Peyer's patch (tissue), 4 donors: Measurements from ENCODE around the gene PJA2. TPM values are rescaled to one million over a fixed set of nuclear protein-coding genes. Genes with fewer than 3 reads are reported as not detected.

Source experiments
- DNase-seq, 3 donors: peaks; one replicate each; pipeline ENCODE4 v3.0.0-alpha.2; 2017 to 2019
- H3K27ac ChIP-seq, 4 donors: fragments of 200-600 bp; sonication (generic); one replicate each; pipeline ENCODE4 v1.5.1; 2016 to 2019
- H3K27me3 ChIP-seq, 2 donors: fragments of 200-600 bp; sonication (generic); one replicate each; pipeline ENCODE4 v1.5.1; 2019
- H3K36me3 ChIP-seq, 3 donors: fragments of 200-600 bp; sonication (generic); one replicate each; pipeline ENCODE4 v1.5.1; 2016 to 2019
- H3K4me1 ChIP-seq, 4 donors: fragments of 200-600 bp; sonication (generic); one replicate each; pipeline ENCODE4 v1.5.1; 2016 to 2019
- H3K4me3 ChIP-seq, 4 donors: fragments of 200-600 bp; sonication (generic); 1 replicate in 3 of 4; 2 replicates in 1 of 4; pipeline ENCODE4 v1.5.1; 2016 to 2019; ENCODE audit warnings: mild to moderate bottlenecking in 1 of 4
- H3K9me3 ChIP-seq, 4 donors: fragments of 200-600 bp; sonication (generic); one replicate each; pipeline ENCODE4 v1.5.1; 2016 to 2019; ENCODE audit warnings: mild to moderate bottlenecking in 1 of 4
- CTCF ChIP-seq, 6 experiments: fragments of 450-650 bp in 4 of 6; fragments of 200-600 bp in 2 of 6; sonication (generic) in 1 of 6; IDR thresholded peaks; one replicate each; pipeline ENCODE4 v1.5.1; 2017 to 2019; ENCODE audit warnings: antibody characterized with exemption in 6 of 6, mild to moderate bottlenecking in 3 of 6, moderate library complexity in 1 of 6
- POLR2A ChIP-seq, 2 donors: fragments of 450-650 bp; IDR thresholded peaks; one replicate each; pipeline ENCODE4 v1.5.1; 2017; ENCODE audit warnings: antibody characterized with exemption in 2 of 2, mild to moderate bottlenecking in 2 of 2, moderate library complexity in 2 of 2
- total RNA-seq, 4 donors: library from RNA; depleted of rRNA; stranded (reverse); fragments of >200 nt; gene quantifications; one replicate each; pipeline ENCODE4 v1.1.0, GENCODE V29; 2016

The PJA2 gene
- total RNA-seq, 4 donors from 2014 or later = 40.6 to 68.5 (median 51.6) TPM

- Histone ChIP-seq H3K4me1 (peaks cover 0 to 10% (median 0%) of the 10 kb centered on the region in 4 donors), H3K9me3 (no peaks in the 10 kb centered on the region), H3K36me3 (no peaks in the 10 kb centered on the region), H3K4me3 (no peak overlapping the region), H3K27me3 (no peaks in the 10 kb centered on the region), H3K27ac (no peak overlapping the region)
- TF ChIP-seq CTCF (IDR thresholded peaks at IDR 0.05) = no peak
- no peak for TF ChIP-seq POLR2A (IDR thresholded peaks at IDR 0.05)
- no peak for DNase-seq
Measured at GRCh38 chr5:109328626-109329025, 81.1 kb downstream of the PJA2 start.

GRCh38 chr5:109327570-109327969, 82.2 kb downstream of the PJA2 start:
- no peaks in the 10 kb centered on the region for H3K36me3 ChIP-seq
- peak overlapping the region in 1 of 4 donors; percentile 28 for H3K27ac ChIP-seq
- no peaks in the 10 kb centered on the region for H3K27me3 ChIP-seq
- DNase-seq = no peak
- H3K9me3 ChIP-seq = no peaks in the 10 kb centered on the region
- no peak overlapping the region for H3K4me3 ChIP-seq
- TF ChIP-seq POLR2A (IDR thresholded peaks at IDR 0.05) (no peak), CTCF (IDR thresholded peaks at IDR 0.05) (no peak)
- H3K4me1 ChIP-seq = peaks cover 0 to 10% (median 0%) of the 10 kb centered on the region in 4 donors

- Histone ChIP-seq H3K9me3 (no peaks in the 10 kb centered on the region), H3K27me3 (no peaks in the 10 kb centered on the region), H3K27ac (peak overlapping the region in 1 of 4 donors; percentile 28), H3K4me1 (peaks cover 0 to 10% (median 0%) of the 10 kb centered on the region in 4 donors), H3K4me3 (no peak overlapping the region), H3K36me3 (no peaks in the 10 kb centered on the region)
- DNase-seq = no peak
- TF ChIP-seq POLR2A (IDR thresholded peaks at IDR 0.05) (no peak), CTCF (IDR thresholded peaks at IDR 0.05) (no peak)
Measured at GRCh38 chr5:109326919-109327318, 82.9 kb downstream of the PJA2 start.

- Histone ChIP-seq H3K36me3 (no peaks in the 10 kb centered on the region), H3K4me3 (no peak overlapping the region), H3K27ac (no peak overlapping the region), H3K4me1 (peaks cover 0 to 10% (median 0%) of the 10 kb centered on the region in 4 donors), H3K9me3 (no peaks in the 10 kb centered on the region), H3K27me3 (no peaks in the 10 kb centered on the region)
- TF ChIP-seq CTCF (IDR thresholded peaks at IDR 0.05) = no peak
- no peak for TF ChIP-seq POLR2A (IDR thresholded peaks at IDR 0.05)
- no peak for DNase-seq
Measured at GRCh38 chr5:109325456-109325855, 84.3 kb downstream of the PJA2 start.

- no peaks in the 10 kb centered on the region for H3K36me3 ChIP-seq
- H3K27ac ChIP-seq = no peak overlapping the region
- no peak for DNase-seq
- no peaks in the 10 kb centered on the region for H3K9me3 ChIP-seq
- peaks cover 0 to 5% (median 0%) of the 10 kb centered on the region in 4 donors for H3K4me1 ChIP-seq
- H3K27me3 ChIP-seq = no peaks in the 10 kb centered on the region
- no peak for TF ChIP-seq CTCF (IDR thresholded peaks at IDR 0.05)
- no peak for TF ChIP-seq POLR2A (IDR thresholded peaks at IDR 0.05)
- H3K4me3 ChIP-seq = no peak overlapping the region
Measured at GRCh38 chr5:109324931-109325330, 84.8 kb downstream of the PJA2 start.

- Histone ChIP-seq H3K27ac (no peak overlapping the region), H3K9me3 (no peaks in the 10 kb centered on the region), H3K4me3 (no peak overlapping the region), H3K27me3 (no peaks in the 10 kb centered on the region), H3K4me1 (no peaks in the 10 kb centered on the region), H3K36me3 (no peaks in the 10 kb centered on the region)
- no peak for DNase-seq
- TF ChIP-seq POLR2A (IDR thresholded peaks at IDR 0.05) (no peak), CTCF (IDR thresholded peaks at IDR 0.05) (no peak)
Measured at GRCh38 chr5:109324351-109324750, 85.4 kb downstream of the PJA2 start.
